22Rv1 (cell line): Measurements from ENCODE around the gene TNFRSF21.

Experiments used
- H3K27ac ChIP-seq: fragments of 450-650 bp; 2 replicates; pipeline ENCODE4 v1.5.1; 2017
- CTCF ChIP-seq: fragments of 450-650 bp; IDR thresholded peaks from 2 replicates; pipeline ENCODE4 v1.5.1; 2017; ENCODE audit warnings: mild to moderate bottlenecking
- ZFX ChIP-seq: fragments of 450-650 bp; IDR thresholded peaks from 2 replicates; pipeline ENCODE4 v1.6.1; 2017; ENCODE audit warnings: antibody characterized with exemption, borderline replicate concordance

TNFRSF21 gene

DNA sequence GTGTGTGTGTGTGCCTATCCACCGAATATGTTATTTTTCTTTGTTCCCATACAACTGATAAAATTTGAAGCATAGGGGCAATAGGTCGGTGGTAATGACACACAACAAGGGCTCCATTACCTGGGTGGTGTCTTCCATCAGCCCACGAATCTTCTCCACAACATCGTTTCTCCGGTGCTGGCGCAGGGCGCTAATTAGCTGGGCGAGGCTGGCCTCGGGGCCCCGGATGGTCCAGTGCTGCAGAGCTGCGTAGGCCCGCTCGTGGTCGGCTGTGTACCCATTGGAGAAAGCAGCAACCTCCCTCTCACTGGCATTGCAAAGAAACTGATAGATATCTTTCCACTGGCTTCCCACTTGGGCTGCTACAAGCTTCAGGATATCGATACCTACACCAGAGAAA lies 56.6 kb downstream of the TNFRSF21 start:
- no peak for TF ChIP-seq ZFX
- no peak for TF ChIP-seq CTCF
- no peak overlapping the region for H3K27ac ChIP-seq

DNA sequence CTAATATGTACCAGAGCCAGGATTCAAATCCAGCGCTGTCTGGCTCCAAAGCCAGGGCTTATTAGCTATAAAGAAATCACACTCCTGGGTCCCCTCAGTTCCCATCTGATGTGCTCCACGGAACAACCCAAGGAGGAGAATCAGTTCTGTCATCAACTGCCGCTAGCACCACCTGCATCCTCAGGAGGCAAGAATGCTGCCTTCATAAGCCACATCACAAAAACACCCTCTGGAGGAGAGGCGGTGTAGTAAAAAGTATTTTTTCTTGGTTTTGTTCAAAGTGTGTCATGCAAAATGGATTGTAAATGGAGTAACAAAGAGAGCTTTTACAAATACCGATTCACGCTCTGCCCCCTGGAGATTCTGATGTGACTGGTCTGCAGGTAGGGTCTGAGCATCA lies 57.1 kb downstream of the TNFRSF21 start:
- no peak overlapping the region for H3K27ac ChIP-seq
- TF ChIP-seq ZFX (no peak), CTCF (no peak)

GRCh38 chr6:47251396-47251795 lies 58.3 kb downstream of the TNFRSF21 start:
- no peak overlapping the region for H3K27ac ChIP-seq
- TF ChIP-seq CTCF, result no peak
- no peak for TF ChIP-seq ZFX

- no peak overlapping the region for H3K27ac ChIP-seq
- no peak for TF ChIP-seq ZFX
- TF ChIP-seq CTCF, result no peak
These were observed 59.4 kb downstream of the TNFRSF21 start for GRCh38 chr6:47250302-47250701.

- TF ChIP-seq CTCF, result no peak
- no peak for TF ChIP-seq ZFX
- no peak overlapping the region for H3K27ac ChIP-seq
These were observed 61.3 kb downstream of the TNFRSF21 start for GRCh38 chr6:47248446-47248845.

DNA sequence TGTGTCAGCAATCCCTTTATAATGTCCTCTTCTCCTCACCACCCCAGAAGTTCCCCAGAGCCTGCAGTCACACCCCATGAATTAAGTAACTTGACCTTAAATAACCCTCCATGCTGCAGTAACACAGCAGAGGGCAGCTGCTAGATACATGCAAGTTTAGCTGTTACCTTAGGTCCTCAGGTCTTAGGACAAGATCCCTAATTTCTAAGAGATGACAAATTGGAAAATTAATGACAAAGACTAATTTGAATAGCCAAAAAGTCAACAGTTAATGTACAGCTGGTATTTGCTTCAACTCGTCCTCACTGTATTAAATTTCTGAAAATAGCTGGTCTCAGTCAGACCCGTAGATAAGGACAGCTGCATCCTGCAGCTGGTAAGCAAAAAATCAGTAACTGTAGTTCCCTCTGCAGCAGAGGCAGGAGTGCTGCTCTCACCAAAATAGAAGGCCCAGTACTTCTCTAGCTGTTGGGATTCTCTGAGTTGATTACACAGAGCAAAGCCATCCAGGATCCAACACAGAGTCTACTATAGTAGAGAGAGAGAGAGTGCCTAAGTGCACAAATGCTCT lies 62.4 kb downstream of the TNFRSF21 start:
- no peak for TF ChIP-seq ZFX
- TF ChIP-seq CTCF, result no peak
- no peak overlapping the region for H3K27ac ChIP-seq

DNA sequence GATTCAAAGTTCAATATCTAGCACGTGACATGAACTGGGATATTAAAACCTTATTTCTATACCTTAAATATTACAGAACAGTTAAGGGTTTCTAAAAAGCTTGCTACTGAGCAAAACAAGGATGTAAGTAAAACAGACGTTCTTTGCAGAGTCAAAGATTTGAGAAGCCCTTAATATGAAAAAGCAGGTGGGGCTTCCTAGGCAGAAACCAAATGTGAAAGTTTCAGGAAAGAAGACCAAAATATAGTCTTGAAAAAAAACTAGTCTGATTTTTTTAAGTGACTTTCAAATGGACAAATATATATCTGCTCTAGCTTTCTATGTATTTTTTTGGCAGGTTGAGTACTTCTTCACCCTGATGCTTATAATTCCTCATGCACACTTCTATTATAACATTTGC lies 63.2 kb downstream of the TNFRSF21 start:
- TF ChIP-seq CTCF, result no peak
- no peak for TF ChIP-seq ZFX
- no peak overlapping the region for H3K27ac ChIP-seq
